Measurements from ENCODE around the gene HIVEP3.

The HIVEP3 gene

DNA sequence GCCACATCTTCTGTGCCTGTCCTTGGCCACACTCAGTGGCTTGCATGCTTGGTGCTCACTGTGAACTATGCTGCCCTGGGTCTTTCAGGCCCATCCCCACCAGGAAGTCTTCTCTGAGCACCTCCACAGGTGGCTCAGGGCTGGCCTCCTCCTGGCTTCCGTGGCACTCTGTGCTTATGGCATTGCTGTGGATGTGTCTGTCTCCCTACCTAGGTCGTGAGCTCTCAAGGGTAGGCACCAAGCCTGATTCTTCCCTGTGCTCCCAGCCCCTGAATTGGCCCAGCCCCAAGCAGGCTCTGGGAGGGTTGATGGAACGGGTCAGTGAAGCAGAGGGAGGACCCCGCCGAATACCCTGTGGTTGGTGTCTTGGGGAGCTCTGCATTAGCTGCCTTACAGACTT is 236.6 kb downstream of the HIVEP3 start:
- no peak for DNase-seq

DNA sequence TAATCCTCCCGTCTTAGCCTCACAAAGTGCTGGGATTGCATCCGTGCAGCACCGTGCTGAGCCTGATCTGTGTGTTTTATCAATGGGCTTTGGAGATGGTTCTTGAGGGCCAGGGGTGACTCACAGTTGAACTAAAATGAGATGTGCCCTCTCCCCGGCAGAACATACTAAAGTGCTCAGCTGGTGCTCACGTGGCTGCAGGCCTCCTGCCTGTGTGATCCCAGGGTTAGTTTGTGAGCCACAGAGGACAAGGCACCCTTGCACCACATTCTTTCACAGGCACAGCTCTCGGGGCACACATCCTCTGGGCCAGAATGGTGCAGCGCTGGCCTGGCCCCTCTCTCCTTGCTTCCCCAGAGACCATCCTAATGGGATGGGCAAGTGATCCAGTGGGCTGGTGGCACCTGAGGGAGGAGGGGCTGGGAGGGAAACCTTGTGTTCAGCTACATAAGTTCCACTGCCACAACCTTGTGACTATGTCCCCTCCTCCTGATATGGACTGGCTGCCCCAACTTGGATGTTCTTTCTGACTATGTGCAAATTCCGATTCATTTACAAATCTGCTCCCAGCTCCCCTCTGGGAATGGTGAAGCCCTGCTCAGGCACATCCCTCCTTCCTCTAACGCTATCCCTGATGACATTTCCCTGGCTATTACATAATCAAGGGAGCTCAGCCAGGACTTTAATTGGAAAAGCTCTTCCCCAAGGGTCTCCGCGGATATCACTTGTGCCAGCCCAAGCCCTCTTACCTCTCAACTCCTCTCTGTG is 237.2 kb downstream of the HIVEP3 start:
- no peak for DNase-seq

DNA sequence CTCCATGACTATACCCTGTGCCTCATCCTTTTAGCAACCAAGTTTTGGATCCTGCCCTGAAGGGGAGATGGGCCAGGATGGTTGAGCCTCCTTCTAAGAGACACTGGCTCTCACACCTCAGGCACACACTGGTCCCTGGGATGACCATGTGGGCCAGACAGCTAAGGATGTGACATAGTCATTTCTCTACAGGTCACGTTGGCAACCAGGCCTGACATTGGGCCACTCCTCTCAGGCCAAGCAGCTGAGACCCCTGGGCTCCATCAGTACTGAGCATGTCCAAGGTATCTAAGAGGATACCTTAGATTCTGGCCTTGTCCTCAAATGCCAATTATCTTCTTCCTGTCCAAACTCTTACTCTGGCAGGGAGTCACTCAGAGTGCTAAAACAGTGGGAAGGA is 238.7 kb downstream of the HIVEP3 start:
- DNase-seq, result no peak

DNA sequence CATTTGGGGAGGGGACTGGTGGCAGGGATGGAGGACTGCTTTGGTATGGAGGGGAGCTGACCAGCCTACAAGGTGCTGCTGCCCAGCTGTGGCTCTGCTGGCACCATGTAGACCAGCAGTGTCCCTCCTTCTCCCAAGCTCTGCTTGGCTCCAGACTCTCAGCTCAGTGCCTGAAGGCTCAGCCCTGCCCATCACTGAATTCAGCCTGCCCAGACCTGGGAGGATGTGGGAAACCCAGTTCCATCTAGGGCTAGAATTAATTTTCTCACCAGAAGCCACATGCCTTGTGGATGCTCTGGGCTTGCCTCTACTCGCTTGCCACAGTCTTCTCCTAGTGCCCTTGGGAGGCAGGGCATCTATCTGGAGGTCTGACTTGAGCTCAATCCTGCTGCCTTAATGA is 239.2 kb downstream of the HIVEP3 start:
- DNase-seq, result no peak

DNA sequence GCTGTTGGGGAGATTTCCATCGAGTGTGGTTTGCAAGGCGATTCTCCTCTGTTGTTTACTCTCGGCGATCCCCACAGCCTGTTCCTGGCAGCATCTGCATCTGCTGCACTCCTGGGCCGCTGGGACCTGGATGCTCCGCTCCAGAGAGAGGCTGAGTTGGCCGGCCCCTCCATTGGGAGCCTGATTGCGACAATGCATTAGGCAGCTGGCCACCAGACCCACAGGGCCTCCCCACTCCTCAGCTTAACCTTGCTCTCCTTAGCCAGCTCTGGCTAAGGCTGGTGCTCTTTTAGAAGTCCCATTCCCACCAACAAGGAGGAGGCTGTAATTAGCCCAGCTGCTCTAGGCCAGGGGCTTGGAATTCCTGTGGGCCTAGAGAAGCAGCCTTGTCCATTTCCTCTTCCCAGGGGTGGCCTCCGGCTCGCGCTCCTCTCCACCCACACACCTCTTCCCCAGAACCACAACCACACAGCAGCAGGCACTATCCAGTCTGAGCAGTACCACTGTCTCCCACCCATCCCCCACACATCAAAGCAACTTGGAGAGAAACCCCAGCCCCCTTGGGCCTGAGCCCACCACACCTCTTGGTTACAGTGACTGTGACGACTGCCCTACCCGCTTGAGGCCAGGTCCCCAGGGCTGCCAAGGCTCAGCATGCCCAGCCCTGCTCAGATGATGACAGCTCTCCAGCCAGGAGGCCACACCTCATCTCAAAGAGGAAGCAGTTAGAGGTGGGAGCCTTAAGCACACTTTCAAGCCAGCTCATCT is 240.4 kb downstream of the HIVEP3 start:
- DNase-seq, result peak; percentile 39 to 72 (median 66)

DNA sequence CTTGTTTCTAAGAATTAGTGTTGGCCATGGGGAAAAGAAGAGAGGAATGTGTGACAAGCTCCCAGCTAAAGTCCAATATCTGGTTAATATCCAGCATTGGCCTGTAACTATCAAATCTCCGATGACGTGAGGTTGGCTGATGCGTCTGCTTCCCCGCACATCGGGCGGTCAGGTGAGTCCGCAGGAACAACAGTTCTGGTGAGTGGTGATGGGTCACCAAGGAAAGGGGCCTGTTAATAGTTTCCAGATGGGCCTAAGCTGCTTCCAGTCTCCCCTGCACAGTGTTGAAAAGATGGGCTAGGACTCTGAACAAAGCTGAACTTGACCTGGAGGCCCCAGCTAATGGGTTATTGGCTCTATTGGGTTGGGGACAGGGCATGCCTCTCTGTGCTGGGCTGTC is 241.1 kb downstream of the HIVEP3 start:
- DNase-seq, result no peak

DNA sequence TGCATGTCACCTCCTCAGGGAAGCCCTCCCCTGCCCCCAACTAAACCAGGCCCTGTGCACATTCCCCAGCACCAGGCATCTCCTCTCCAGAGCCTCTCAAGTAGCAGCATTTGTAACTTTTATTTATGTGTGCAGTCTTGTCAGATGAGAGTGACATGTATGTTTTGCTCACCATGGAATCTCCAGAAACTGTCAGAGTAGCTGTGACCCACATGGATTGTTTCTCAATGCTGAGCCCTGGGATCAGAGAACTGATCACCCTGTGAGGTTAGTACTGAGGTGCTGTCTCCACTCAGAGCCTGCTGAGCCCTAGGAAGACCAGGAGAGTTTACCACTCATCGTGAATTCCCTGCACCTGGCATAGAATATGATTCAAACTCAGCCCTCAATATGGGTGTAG is 243.3 kb downstream of the HIVEP3 start:
- DNase-seq, result no peak

DNA sequence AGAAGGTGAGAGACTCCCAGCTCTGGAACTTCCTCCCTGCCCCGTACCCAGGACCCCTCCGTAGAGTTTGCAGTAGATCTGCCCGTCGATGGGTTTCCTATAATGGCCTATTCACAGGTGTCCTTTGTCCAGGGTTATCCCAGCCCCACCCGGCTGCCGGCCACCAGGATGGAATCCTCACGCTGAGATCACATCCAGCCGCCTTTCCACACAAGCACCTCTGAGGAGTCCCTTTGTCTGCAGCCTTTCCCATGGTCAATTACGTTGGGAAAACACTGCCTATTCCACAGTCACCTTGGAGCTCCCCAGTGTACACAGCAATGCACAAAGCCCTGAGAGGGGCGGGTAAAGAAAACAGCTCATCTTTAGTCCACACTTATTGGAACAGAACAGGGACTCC is 244.2 kb downstream of the HIVEP3 start:
- no peak for DNase-seq

DNA sequence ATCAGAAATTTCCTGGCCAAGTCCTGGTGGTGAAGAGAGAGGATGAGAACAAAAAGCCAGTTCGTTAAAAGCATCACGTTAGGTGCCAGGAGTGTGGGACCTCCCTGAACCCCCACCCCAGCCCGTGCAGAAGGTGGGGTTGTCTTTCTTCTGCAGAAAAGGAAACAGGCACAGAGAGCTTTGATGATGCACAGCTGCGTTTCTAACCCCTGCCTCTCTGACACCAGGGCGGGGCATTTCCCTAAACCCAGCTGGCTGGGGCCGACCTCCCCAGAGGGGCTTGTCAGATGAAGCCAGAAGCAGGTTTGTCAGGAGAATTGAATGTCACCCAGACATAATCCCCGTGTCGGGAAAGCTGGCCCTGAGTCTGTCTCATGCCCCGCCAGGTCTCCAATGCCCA is 244.9 kb downstream of the HIVEP3 start:
- DNase-seq, result no peak

DNA sequence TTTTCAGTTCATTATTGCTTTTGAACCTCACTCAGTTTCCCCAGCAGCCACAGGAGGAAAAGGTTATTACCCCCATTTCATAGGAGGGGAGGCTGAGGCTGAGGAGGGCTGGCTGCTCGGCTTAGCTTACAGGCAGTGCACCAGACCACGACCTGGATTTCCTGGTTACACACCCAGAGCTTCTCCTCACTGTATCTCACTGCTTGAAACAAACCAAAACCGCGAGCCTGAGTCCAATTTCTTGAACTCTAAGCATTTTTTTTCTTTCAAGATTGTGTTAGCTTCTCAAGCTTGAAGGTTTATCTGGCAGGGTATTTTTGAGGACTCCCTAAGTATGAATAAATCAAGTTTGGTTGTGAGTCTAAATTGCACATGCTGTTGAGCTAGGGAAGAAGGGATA is 245.3 kb downstream of the HIVEP3 start:
- no peak for DNase-seq

DNA sequence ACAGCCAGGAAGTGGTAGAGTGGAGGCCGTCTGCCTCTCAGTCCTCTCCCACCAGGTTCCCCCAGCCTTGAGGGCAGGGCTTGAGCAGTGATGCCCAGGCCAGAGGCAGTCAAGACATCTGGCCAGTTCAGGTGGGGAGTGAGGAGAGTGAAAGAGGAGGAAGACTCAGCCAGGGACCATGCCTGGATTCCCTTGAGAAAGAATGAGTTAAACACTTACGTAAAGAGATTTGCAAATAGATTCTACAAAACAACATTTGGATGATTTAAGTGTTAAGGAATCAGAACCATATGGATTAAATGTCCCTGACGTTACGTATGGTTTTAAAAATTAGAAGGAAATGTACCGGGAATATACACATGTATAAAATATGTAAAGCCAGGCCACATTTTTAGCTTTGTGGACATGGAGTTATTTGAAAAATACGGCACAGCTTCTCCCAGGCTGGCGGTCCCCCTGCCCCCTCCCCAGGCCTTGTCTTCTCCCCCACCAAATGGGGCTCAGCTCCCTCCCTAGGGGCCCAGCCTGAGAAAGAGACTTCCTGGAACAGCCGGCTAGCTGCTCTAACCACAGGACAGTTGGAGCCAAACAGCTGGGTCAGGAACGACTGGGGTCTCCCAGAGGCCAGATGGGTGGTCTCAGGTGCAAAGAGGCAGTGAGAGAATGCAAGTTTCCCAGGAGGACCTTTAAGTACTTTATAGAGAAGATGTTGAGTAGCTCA is 245.9 kb downstream of the HIVEP3 start:
- DNase-seq, result no peak

DNA sequence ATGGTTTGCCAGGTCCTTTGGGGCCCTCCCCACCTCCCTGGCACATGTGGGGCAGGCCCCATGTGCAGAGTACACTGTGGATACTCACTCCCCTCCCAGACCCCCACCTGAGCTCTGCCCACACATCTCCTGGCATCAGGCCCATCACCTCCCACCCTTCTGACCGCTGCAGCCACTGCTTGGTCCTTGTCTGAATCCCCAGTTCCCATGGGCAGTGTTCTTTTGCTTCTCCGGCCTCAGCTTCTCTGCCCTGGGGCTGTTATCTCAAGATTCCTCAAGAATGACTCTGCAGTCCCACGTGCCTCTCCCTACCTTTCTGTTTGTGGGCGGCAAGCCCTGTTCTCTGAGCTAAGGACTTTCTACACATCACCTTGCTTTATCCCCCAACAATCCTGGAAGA is 246.5 kb downstream of the HIVEP3 start:
- no peak for DNase-seq

DNA sequence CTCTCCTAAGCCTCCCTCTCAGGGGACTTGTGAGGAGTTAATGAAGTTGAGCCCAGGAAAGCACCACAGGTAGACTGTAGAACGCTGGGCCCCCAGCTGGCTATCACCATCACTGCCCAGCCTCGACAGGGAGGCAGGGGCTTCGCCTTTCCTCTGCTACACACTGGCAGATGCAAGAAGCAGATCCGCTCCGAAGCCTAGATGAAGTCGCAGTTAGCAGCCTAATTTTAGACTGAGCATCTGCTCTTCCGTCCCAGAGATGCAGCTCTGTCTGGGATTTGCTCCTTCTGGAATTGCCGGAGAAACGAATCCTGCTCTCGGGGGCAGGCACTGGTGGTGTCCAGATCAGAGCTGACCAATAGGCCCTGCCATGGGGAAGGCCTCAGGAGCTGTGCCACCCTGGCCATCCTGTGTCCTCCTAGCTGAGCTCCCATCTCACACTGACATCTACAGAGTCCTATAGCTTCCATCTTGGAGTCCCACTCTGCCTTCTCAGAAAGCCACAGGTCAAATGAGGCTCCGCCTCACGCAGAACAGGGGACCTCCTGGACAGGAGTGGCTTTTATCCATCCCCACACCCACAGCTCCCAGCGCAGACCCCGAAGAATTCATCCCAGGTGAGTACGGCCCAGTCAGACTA is 247.5 kb downstream of the HIVEP3 start:
- DNase-seq, result no peak

DNA sequence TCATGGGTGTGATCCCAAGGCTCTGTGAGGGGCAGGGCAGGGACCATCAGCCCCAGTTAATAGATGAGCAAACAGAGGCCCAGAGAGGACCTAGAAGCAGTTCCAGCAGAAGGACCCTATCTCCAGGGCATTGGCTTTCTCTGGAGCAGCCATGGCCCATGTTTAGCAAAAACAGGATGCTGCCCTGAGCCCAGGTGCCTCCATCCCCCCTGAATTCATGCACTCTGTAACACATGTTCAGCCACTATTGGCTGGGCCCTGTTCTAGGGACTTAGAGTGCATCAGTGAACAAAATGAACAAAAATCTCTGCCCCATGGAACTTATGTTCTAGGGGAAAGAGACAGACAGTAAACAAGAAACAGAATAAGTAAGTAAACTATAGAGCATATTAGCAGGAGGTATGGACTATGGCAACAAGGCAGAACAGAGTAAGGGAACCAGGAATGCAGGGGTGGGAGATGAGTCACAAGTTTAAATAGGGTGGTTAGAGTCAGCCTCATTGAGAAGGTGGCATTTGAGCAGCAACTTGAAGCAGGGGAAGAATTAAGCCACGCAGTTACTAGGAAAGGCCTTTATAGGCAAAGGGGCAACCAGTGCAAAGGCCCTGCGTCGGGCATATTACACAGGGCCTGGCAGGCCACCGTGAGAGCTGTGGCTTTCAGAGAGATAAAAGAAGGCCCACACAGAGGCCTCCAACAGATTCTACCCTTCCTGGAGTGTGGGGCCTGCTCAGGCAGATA is 248.3 kb downstream of the HIVEP3 start:
- DNase-seq, result peak; percentile 33 to 77 (median 67)

DNA sequence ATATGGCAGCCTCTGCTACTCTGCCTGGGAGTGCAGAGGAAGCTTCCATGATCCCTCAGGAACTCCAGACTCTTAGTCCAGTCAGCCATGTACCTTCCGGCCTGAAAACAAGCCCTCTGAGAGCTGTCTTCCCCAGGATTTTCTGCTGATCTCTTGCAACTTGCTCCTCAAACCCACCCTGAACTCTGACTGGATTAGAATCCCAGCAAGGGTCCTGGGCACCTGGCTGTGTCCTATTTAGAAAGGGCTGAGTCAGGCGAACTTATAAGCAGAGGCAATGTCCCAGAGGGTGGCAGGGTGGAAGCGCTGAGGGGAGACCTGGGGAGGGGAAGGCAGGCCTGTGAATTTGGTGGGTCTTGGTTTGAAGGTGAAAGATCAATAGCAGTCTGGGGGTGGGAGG is 249.8 kb downstream of the HIVEP3 start:
- no peak for DNase-seq

DNA sequence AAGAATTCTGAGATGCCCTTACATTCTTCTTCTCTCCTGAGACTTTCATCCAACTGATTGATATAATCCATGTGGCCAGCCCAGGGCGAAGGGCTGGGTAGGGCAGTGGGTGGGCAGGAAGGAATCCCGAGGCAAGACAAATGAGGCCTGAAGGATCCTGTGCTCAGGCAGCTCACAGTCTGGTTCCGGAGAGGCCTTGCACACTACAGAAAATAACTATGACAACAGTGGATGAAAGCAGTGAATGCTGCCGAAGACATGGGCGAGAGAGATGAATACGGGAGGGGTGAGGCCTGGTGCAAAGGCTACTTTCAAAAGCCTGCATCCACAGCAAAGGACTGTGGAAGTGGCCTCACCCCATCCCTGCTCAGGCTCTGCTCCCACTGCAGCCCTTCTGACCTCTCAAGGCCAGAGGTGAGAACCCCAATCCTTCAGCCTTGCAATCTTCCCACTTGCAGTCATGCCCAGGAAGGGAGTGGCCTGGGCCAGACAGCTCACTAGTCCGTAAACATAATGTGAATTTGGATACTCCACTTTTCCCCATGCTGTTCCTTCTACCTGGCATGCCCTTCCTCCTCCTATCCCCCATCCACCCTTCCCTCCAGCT is 250.6 kb downstream of the HIVEP3 start:
- peak in 1 of 4 experiments; percentile 33 for DNase-seq

DNA sequence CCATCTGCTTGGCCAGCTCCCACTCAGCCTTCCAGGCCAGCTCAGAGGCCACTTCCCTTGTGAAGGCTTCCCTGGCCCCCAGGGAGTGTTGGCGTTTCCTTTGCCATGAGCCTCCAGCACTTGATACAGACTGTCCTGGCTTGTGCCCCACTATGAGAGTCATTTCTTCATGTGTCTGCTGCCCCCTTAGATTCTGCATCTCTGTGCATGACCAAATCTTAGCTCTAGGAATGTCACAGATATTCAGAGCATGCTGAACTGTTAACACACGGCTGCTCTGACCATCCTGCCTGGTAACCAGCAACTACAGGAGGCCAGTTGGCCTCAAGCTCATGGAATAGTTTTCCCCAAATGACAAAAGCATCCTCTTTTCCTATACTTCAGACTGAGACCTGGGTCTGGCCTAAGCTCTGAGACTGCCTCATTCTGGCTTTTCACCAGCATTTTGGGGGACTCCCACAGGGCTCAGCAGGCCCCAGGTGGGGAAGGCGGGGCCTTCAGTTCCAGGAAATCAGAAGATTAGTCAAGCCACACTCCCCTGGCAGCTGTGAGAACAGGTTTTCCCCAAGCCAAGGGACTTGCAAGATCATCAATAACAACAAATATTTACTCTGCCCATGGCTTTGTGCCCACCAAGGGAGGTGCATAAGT is 251.6 kb downstream of the HIVEP3 start:
- DNase-seq, result peak; percentile 24 to 57 (median 48)

DNA sequence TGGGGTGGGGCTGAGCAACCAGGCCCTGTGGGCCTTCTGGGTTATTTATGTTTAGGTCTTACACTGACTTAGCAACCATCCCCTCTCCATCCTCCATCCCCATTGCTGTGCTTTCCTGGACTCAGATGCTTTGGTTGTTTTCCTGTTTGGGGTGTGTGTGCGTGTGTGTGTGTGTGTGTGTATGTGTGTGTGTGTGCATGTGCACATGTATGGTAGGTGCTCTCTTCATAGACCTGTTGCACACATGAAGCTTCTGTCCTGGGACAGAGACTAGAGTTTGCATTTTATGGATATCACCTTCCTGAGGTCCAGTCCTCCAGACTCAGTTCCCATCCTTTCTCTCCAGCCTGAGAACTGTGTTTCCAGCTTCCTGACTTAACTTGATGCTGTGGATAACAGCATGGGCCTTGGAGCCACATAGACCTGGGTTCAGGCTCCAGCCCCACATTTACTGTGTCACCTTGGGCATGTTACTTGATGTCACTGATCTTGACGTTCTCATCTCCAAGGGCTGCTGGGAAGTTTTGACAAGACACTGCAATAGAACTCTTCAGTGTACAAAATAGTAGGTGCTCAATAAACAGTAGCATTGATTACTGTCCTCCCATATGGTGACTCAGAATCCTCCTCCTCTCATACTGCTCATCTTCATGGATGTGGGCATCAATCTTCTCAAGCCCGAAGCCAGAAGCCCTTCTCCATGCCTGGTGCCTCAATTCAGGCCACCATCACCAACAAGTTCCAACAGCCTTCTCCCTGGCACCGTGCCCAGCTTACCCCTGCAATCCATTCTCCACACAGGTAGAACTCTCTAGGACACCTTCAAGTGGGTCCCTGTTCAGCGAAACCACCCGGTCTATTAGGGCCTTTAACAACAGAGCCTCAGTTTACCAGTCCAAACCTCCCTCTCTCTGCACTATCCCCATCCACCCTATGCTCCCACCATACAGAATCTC is 252.5 kb downstream of the HIVEP3 start:
- DNase-seq, result no peak

DNA sequence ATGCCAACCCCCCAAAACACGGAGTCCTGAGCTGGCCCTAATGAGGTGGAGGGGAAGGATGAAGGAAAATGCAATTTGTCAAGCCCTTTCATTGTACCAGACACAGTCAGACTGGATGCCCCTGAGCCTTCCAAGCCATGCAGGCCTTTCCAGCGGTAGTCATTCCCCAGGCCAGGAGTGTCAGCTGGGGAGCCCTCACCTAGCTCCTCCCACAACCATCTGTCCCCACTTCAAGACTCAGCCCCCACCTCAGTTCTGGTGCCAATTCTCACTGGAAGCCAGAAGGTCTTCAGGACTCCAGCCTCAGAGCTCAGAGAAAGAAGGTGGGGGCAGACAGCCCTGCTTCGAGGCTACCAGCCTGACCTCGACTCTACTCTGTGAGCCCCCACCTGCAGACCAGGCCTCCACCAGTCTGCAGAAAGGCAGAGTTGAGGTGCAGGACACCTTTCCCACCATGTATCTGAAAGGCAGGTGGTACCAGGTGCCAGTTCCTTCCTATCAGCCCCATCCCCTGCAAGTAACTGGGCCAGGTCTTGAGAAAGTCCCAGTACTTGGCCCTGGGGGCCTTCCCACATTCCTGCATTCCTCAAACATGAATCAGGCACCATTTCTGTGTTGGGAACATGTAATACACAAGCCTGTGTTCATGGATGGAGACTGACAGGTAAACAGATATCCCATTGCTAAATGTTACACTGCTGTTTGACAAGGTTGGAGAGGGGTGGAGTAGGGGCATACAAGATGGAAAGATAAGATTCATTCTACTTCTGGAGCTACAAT is 253.7 kb downstream of the HIVEP3 start:
- no peak for DNase-seq

Data from suppressor macrophage (primary cell).